ENCODE measurements around the gene TARBP1.

GRCh38 chr1:234515411-234515810, 36.4 kb upstream of the TARBP1 start:
- TF ChIP-seq CTCF (IDR thresholded peaks at IDR 0.05) = no peak
- no peak for TF ChIP-seq POLR2A (IDR thresholded peaks at IDR 0.05; ENCODE audit: low read length)
- no peak for TF ChIP-seq EP300 (IDR thresholded peaks at IDR 0.05)
- no peak for TF ChIP-seq ZC3H11A (IDR thresholded peaks at IDR 0.05)
- no peak for TF ChIP-seq ELK1 (IDR thresholded peaks at IDR 0.05; ENCODE audit: low read depth, low read length)
